Ovary (tissue), 9 donors: Measurements from ENCODE around the gene CGB8. TPM values are rescaled to one million over a fixed set of nuclear protein-coding genes. Genes with fewer than 3 reads are reported as not detected.
"Not testable (repeated sequence)": the region's sequence is repeated elsewhere in the genome, so short reads cannot be mapped to it uniquely, and the experiment has no call there.

Source experiments
- DNase-seq, 5 donors: peaks; one replicate each; pipeline ENCODE4 v3.0.0-alpha.2; 2019 to 2020
- H3K27ac ChIP-seq, 2 donors: fragments of 200-600 bp; one replicate each; pipeline versions ENCODE4 v1.5.1 to v1.8.0; 2019 to 2022
- H3K27me3 ChIP-seq: fragments of 200-600 bp; one replicate; pipeline ENCODE4 v1.8.0; 2022
- H3K36me3 ChIP-seq: fragments of 200-600 bp; sonication (generic); one replicate; pipeline ENCODE4 v1.5.1; 2019
- H3K4me1 ChIP-seq: one replicate; pipeline ENCODE4 v1.8.1; 2013; ENCODE audit warnings: mild to moderate bottlenecking, moderate library complexity; ENCODE audit not compliant: insufficient read depth
- H3K4me3 ChIP-seq: fragments of 200-600 bp; sonication (generic); one replicate; pipeline ENCODE4 v1.5.1; 2017
- H3K9me3 ChIP-seq, 2 donors: fragments of 200-600 bp in 1 of 2; sonication (generic) in 1 of 2; one replicate each; pipeline versions ENCODE4 v1.5.1 to v1.8.1; 2013 to 2019; ENCODE audit warnings: mild to moderate bottlenecking in 1 of 2, moderate library complexity in 1 of 2
- CTCF ChIP-seq, 3 donors: fragments of 450-650 bp in 2 of 3; fragments of 200-600 bp in 1 of 3; IDR thresholded peaks; one replicate each; pipeline versions ENCODE4 v1.5.1 to v1.8.0; 2016 to 2022; ENCODE audit warnings: antibody characterized with exemption in 3 of 3, mild to moderate bottlenecking in 1 of 3
- EP300 ChIP-seq: sonication (generic); formaldehyde crosslinking; IDR thresholded peaks from one replicate; pipeline ENCODE4 v1.6.1; 2017; ENCODE audit warnings: antibody characterized with exemption
- POLR2A ChIP-seq: fragments of 450-650 bp; IDR thresholded peaks from one replicate; pipeline ENCODE4 v1.6.1; 2017; ENCODE audit warnings: antibody characterized with exemption, mild to moderate bottlenecking, moderate library complexity
- WGBS, 3 donors: extraction: QIAGEN DNeasy Blood & Tissue Kit in 1 of 3; methylation state at CpG; one replicate each; pipeline versions ENCODE4 v1.1.5 to v1.1.7; 2013 to 2017; 5-methylcytosine and 5-hydroxymethylcytosine counted together
- intact Hi-C, 4 donors: fragments of 100-400 bp; cut with DNase I; formaldehyde crosslinking; loops; one replicate each; pipeline versions ENCODE4 v1.11.0 to v1.15.1; 2022 to 2023
- polyA plus RNA-seq, 2 donors: library from polyadenylated mRNA; stranded (reverse); fragments of 200-250 nt in 1 of 2; fragments of 350-450 nt in 1 of 2; fragmentation: Illumina TruSeq in 1 of 2; extraction: RNeasy Lipid Tissue Mini Kit (QIAGEN cat#74804) in 1 of 2; gene quantifications; one replicate each; pipeline ENCODE4 v1.2.3, GENCODE V29; 2013 to 2014
- total RNA-seq, 7 donors: library from RNA; depleted of rRNA in 2 of 7; stranded (reverse); fragments of >200 nt in 2 of 7; fragmentation: NEBNext Ultra II Directional in 3 of 7; extraction: Animal tissue kit (Norgen Biotek cat#: 25700) in 3 of 7; gene quantifications; one replicate each; pipeline versions ENCODE4 v1.1.0 to v1.2.4, GENCODE V29; 2016 to 2023
- donor health status: DM: no; HTN: no; CAD: no; lungs with moderate emphysema.
- donor health status: DM: no; HTN: no; CAD: no.
- donor health status: Bipolar disorder and iron deficiency.
- donor health status: DM: yes; HTN: yes; CAD: no.
- donor health status: DM: no; HTN: no; CAD: no.
- donor health status: DM: yes; HTN: yes; CAD: no.

CGB8 gene
- total and polyA plus RNA-seq, 9 donors = 0.46 TPM; not detected in 8

- intact Hi-C loops = no loop called here
- DNase-seq = no peak
- no peaks in the 10 kb centered on the region for H3K36me3 ChIP-seq
- H3K4me3 ChIP-seq = no peak overlapping the region
- TF ChIP-seq EP300 = no peak
- TF ChIP-seq POLR2A = no peak
- TF ChIP-seq CTCF (IDR thresholded peaks at IDR 0.05) = no peak
- peaks cover 7% of the 10 kb centered on the region for H3K4me1 ChIP-seq
- no peaks in the 10 kb centered on the region for H3K9me3 ChIP-seq
- WGBS, 3 donors = 27 to 33% (median 29%) methylated on average over 16 of the region's 16 CpGs
- H3K27me3 ChIP-seq = no peaks in the 10 kb centered on the region
- H3K27ac ChIP-seq = no peak overlapping the region
These were observed 27.7 kb downstream of the CGB8 start for GRCh38 chr19:49020931-49021895.

- no peak overlapping the region for H3K27ac ChIP-seq
- no peak for DNase-seq
- intact Hi-C loops = no loop called here
- H3K27me3 ChIP-seq = no peaks in the 10 kb centered on the region
- H3K9me3 ChIP-seq = no peaks in the 10 kb centered on the region
- no peak overlapping the region for H3K4me3 ChIP-seq
- TF ChIP-seq POLR2A (no peak), EP300 (no peak), CTCF (IDR thresholded peaks at IDR 0.05) (no peak)
- WGBS, 3 donors = 69 to 79% (median 73%) methylated on average over 11 of the region's 11 CpGs
- peaks cover 7% of the 10 kb centered on the region for H3K4me1 ChIP-seq
- H3K36me3 ChIP-seq = no peaks in the 10 kb centered on the region
These were observed 28.6 kb downstream of the CGB8 start for GRCh38 chr19:49020342-49020741.

- Histone ChIP-seq H3K27me3 (no peaks in the 10 kb centered on the region), H3K4me3 (peak overlapping the region; percentile 29), H3K9me3 (no peaks in the 10 kb centered on the region), H3K27ac (no peak overlapping the region), H3K36me3 (no peaks in the 10 kb centered on the region), H3K4me1 (peaks cover 7% of the 10 kb centered on the region)
- intact Hi-C loops = no loop called here
- DNase-seq = peak; percentile 39 to 75 (median 52)
- TF ChIP-seq EP300 (no peak), POLR2A (no peak), CTCF (IDR thresholded peaks at IDR 0.05) (no peak)
- 7 to 13% (median 8%) methylated on average over 30 to 41 of the region's 41 CpGs for WGBS, 3 donors
These were observed 29.5 kb downstream of the CGB8 start for GRCh38 chr19:49019242-49019932.

GRCh38 chr19:49018388-49019241 lies 30.3 kb downstream of the CGB8 start:
- 1 to 2% (median 1%) methylated on average over 49 to 50 of the region's 50 CpGs for WGBS, 3 donors

More at GRCh38 chr19:49018388-49019241, 30.3 kb downstream of the CGB8 start:
- H3K4me1 ChIP-seq, intact Hi-C loops, H3K9me3 ChIP-seq, H3K27me3 ChIP-seq, H3K36me3 ChIP-seq, H3K27ac ChIP-seq: not testable (repeated sequence)
- peak overlapping the region; percentile 29 for H3K4me3 ChIP-seq
- peak in 4 of 5 donors; percentile 44 to 71 (median 50) for DNase-seq
